Measurements from ENCODE around the gene NUCB1.
A peak's percentile ranks its signal among the peaks of the same experiment; 100 is the strongest.

Gene NUCB1

GRCh38 chr19:48933382-48933932, 33.3 kb downstream of the NUCB1 start, which contains the start of gene DHDH:
TSS of gene DHDH (plus strand) at chr19:48933699. CDS start at chr19:48933722, 23 bp downstream.
- FAIRE-seq = no peak
- no peak for TF ChIP-seq CTCF (IDR thresholded peaks at IDR 0.05; ENCODE audit: insufficient read depth, missing control alignments)
- peak; percentile 73 for DNase-seq (ENCODE audit: insufficient read length, low spot score)

- DNase-seq (ENCODE audit: insufficient read length, low spot score) (no peak), FAIRE-seq (no peak)
- no peak for TF ChIP-seq CTCF (IDR thresholded peaks at IDR 0.05; ENCODE audit: insufficient read depth, missing control alignments)
These were observed 34.7 kb downstream of the NUCB1 start for GRCh38 chr19:48934837-48935236.

- no peak for TF ChIP-seq CTCF (IDR thresholded peaks at IDR 0.05; ENCODE audit: insufficient read depth, missing control alignments)
- DNase-seq (ENCODE audit: insufficient read length, low spot score) = no peak
- no peak for FAIRE-seq
These were observed 35.8 kb downstream of the NUCB1 start for GRCh38 chr19:48935864-48936263.

GRCh38 chr19:48938256-48938655, 38.1 kb downstream of the NUCB1 start:
- no peak for FAIRE-seq
- TF ChIP-seq CTCF (IDR thresholded peaks at IDR 0.05; ENCODE audit: insufficient read depth, missing control alignments) = no peak

GRCh38 chr19:48940902-48941301, 40.8 kb downstream of the NUCB1 start:
- no peak for TF ChIP-seq CTCF (IDR thresholded peaks at IDR 0.05; ENCODE audit: insufficient read depth, missing control alignments)
- DNase-seq (ENCODE audit: insufficient read length, low spot score) = no peak
- no peak for FAIRE-seq

More at GRCh38 chr19:48938256-48938655, 38.1 kb downstream of the NUCB1 start:
- DNase-seq (ENCODE audit: insufficient read length, low spot score) = no peak

- DNase-seq (ENCODE audit: insufficient read length, low spot score) (no peak), FAIRE-seq (no peak)
- no peak for TF ChIP-seq CTCF (IDR thresholded peaks at IDR 0.05; ENCODE audit: insufficient read depth, missing control alignments)
These were observed 43.0 kb downstream of the NUCB1 start for GRCh38 chr19:48943081-48943480.

- no peak for FAIRE-seq
- no peak for TF ChIP-seq CTCF (IDR thresholded peaks at IDR 0.05; ENCODE audit: insufficient read depth, missing control alignments)
- DNase-seq (ENCODE audit: insufficient read length, low spot score) = no peak
These were observed 45.3 kb downstream of the NUCB1 start for GRCh38 chr19:48945415-48945814.

Measured in D721Med (cell line).